PC-3 (cell line): ENCODE measurements around the gene IL18RAP.

Experiments
- EZH2 ChIP-seq: fragments of 300-600 bp; sonication (generic); IDR thresholded peaks from one replicate; pipeline ENCODE4 v1.6.1; 2017; ENCODE audit warnings: antibody characterized with exemption, mild to moderate bottlenecking, low read length; ENCODE audit not compliant: unreplicated experiment
- TF ChIP-seq, protein P1 (sequence below): fragments of 300-600 bp; sonication (generic); conservative IDR thresholded peaks from 2 replicates; pipeline ENCODE4 v1.5.1; 2017; ENCODE audit warnings: antibody characterized with exemption, low read depth, mild to moderate bottlenecking, low read length

DNA sequence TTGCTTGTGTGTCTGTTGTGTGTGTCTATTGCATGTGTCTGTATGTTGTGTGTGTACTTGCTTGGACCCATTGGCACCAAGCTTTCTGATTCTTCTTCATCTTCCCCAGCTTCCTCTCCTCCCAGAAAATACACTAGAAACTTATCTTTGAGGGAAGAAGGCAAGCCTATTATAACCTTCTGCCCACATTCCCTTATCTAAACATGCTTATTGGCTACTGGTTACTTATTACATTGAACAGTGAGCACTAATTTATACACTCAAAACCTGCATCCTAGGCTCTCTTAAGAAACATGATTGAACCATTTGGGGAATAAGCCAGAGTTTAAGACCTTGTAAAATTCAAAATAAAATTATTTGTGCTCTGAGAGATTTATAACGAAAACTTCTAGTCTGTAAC lies 76.6 kb downstream of the IL18RAP start:
- TF ChIP-seq, protein P1, sequence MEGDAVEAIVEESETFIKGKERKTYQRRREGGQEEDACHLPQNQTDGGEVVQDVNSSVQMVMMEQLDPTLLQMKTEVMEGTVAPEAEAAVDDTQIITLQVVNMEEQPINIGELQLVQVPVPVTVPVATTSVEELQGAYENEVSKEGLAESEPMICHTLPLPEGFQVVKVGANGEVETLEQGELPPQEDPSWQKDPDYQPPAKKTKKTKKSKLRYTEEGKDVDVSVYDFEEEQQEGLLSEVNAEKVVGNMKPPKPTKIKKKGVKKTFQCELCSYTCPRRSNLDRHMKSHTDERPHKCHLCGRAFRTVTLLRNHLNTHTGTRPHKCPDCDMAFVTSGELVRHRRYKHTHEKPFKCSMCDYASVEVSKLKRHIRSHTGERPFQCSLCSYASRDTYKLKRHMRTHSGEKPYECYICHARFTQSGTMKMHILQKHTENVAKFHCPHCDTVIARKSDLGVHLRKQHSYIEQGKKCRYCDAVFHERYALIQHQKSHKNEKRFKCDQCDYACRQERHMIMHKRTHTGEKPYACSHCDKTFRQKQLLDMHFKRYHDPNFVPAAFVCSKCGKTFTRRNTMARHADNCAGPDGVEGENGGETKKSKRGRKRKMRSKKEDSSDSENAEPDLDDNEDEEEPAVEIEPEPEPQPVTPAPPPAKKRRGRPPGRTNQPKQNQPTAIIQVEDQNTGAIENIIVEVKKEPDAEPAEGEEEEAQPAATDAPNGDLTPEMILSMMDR = no peak
- TF ChIP-seq EZH2 = no peak
